ENCODE results near the gene NMUR1.
A peak's percentile ranks its signal among the peaks of the same experiment; 100 is the strongest.

Gene NMUR1

GRCh38 chr2:231518771-231519170 is 11.5 kb downstream of the NMUR1 start:
- no peak for DNase-seq (ENCODE audit: low read depth)
- TF ChIP-seq CTCF (IDR thresholded peaks at IDR 0.05; ENCODE audit: low read depth, low read length, missing control alignments), result no peak
- H3K4me3 ChIP-seq (ENCODE audit: low read depth, low read length), result no peak overlapping the region

GRCh38 chr2:231515603-231516002 is 14.6 kb downstream of the NMUR1 start:
- TF ChIP-seq CTCF (IDR thresholded peaks at IDR 0.05; ENCODE audit: low read depth, low read length, missing control alignments), result no peak
- DNase-seq (ENCODE audit: low read depth), result no peak
- no peak overlapping the region for H3K4me3 ChIP-seq (ENCODE audit: low read depth, low read length)

GRCh38 chr2:231514951-231515297 is 15.3 kb downstream of the NMUR1 start:
- DNase-seq (ENCODE audit: low read depth), result no peak
- H3K4me3 ChIP-seq (ENCODE audit: low read depth, low read length), result peak overlapping the region; percentile 86
- no peak for TF ChIP-seq CTCF (IDR thresholded peaks at IDR 0.05; ENCODE audit: low read depth, low read length, missing control alignments)

- no peak for TF ChIP-seq CTCF (IDR thresholded peaks at IDR 0.05; ENCODE audit: low read depth, low read length, missing control alignments)
- peak; percentile 88 for DNase-seq (ENCODE audit: low read depth)
- peak overlapping the region; percentile 86 for H3K4me3 ChIP-seq (ENCODE audit: low read depth, low read length)
Observed at GRCh38 chr2:231514225-231514950, 15.9 kb downstream of the NMUR1 start.

GRCh38 chr2:231513746-231514224 is 16.5 kb downstream of the NMUR1 start:
- TF ChIP-seq CTCF (IDR thresholded peaks at IDR 0.05; ENCODE audit: low read depth, low read length, missing control alignments), result no peak
- no peak for DNase-seq (ENCODE audit: low read depth)
- H3K4me3 ChIP-seq (ENCODE audit: low read depth, low read length), result peak overlapping the region; percentile 83

- no peak overlapping the region for H3K4me3 ChIP-seq (ENCODE audit: low read depth, low read length)
- no peak for DNase-seq (ENCODE audit: low read depth)
- TF ChIP-seq CTCF (IDR thresholded peaks at IDR 0.05; ENCODE audit: low read depth, low read length, missing control alignments), result no peak
Observed at GRCh38 chr2:231512222-231512621, 18.0 kb downstream of the NMUR1 start.

GRCh38 chr2:231503766-231504165 is 26.5 kb downstream of the NMUR1 start:
- no peak for TF ChIP-seq CTCF (IDR thresholded peaks at IDR 0.05; ENCODE audit: low read depth, low read length, missing control alignments)
- H3K4me3 ChIP-seq (ENCODE audit: low read depth, low read length), result no peak overlapping the region
- no peak for DNase-seq (ENCODE audit: low read depth)
